Measurements from ENCODE around the gene PLEKHA5.
A peak's percentile ranks its signal among the peaks of the same experiment; 100 is the strongest.

PLEKHA5 gene

DNA sequence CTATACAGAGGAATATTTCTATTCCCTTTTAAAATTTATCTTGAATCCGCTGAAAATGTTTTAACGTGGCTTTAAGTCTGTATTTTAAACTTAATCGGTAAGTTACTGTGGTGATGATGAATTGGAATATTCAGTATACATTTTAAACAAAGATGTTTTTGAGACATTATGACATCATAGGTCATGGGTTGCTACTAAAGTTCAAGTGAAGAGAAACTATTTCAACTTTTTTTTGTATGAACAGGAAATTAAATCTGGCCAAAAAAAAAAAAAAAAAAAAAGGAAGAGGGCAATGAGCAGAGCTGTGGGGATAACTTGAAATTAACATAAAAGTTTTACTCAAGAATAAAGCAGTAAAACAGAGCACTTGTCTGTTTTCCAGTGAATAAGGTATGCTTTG lies 109.0 kb downstream of the PLEKHA5 start:
- no peak overlapping the region for H3K4me3 ChIP-seq (ENCODE audit: low read length)
- TF ChIP-seq, protein P1, sequence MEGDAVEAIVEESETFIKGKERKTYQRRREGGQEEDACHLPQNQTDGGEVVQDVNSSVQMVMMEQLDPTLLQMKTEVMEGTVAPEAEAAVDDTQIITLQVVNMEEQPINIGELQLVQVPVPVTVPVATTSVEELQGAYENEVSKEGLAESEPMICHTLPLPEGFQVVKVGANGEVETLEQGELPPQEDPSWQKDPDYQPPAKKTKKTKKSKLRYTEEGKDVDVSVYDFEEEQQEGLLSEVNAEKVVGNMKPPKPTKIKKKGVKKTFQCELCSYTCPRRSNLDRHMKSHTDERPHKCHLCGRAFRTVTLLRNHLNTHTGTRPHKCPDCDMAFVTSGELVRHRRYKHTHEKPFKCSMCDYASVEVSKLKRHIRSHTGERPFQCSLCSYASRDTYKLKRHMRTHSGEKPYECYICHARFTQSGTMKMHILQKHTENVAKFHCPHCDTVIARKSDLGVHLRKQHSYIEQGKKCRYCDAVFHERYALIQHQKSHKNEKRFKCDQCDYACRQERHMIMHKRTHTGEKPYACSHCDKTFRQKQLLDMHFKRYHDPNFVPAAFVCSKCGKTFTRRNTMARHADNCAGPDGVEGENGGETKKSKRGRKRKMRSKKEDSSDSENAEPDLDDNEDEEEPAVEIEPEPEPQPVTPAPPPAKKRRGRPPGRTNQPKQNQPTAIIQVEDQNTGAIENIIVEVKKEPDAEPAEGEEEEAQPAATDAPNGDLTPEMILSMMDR (conservative IDR thresholded peaks at IDR 0.05; ENCODE audit: low read length): no peak

DNA sequence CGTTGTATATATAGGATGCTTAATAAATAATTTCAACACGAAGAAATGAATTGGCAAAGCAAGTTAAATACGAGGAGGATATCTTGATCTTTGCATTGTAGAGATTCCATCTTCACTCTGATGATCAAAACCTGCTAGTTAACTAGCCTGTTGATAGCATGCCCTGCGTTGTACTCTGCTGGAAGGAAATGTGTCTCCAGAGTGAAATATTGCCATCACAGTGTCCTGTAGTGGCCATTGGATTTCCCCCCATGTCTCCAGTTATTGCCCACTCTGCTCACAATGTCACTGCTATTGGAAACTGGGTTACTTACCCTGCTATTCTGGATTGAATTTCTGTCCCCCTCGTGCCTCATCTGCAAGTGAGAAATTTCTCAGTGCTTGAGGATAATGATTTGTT lies 109.6 kb downstream of the PLEKHA5 start:
- DNase-seq (ENCODE audit: low read depth): no peak
- TF ChIP-seq, protein P1 (conservative IDR thresholded peaks at IDR 0.05; ENCODE audit: low read length): no peak
- no peak overlapping the region for H3K4me3 ChIP-seq (ENCODE audit: low read length)

More for the DNA sequence above, 109.0 kb downstream of the PLEKHA5 start:
- DNase-seq (ENCODE audit: low read depth): no peak

DNA sequence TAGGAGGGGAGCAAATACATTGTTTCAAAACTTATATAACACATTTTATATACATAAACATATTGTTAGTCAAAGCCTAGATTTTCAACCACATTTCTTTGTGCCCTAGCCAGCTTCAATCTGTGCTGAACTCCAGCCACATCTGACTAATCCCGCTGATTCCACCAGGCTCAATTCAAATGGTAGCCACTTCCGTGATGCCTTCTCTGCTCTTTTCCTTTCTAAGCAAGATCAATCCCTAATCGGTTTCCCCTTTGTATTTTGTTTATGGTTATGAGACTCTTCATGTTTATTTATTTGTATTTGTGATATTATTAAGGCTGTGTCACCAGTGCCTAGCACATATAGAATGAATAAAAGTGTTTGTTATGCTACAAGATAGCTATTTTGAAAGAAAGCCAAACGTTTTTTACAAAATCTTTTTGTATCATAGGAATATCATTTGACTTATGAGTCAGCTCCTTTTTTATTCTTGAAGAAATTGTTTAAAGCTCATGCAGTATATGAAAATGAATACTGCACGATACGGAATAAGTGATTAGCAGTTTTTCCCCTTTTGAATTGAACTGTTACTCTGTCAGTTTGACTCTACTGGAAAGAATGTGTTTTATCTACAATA lies 110.2 kb downstream of the PLEKHA5 start:
- no peak overlapping the region for H3K4me3 ChIP-seq (ENCODE audit: low read length)
- TF ChIP-seq, protein P1 (conservative IDR thresholded peaks at IDR 0.05; ENCODE audit: low read length): no peak
- peak; percentile 50 for DNase-seq (ENCODE audit: low read depth)

DNA sequence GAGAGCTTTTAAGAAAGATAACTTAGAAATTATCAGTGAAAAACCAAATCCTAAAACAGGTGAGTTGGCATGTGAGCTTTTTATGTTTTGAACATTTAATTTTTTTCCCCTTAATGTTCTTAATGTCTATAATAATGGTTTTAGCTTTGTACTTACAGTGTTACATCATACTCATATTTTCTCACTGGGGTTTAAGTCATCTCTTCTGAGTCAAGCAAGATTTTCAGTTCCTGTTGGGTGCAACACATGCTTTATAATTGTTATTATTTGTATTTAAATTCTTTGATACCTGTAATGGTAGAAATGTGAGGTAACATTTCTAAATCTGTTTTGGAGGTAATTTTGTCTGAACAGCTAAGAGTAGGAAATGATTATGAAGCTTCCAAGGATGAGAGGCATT lies 113.0 kb downstream of the PLEKHA5 start:
- no peak for DNase-seq (ENCODE audit: low read depth)
- H3K4me3 ChIP-seq (ENCODE audit: low read length): no peak overlapping the region
- TF ChIP-seq, protein P1 (conservative IDR thresholded peaks at IDR 0.05; ENCODE audit: low read length): no peak

DNA sequence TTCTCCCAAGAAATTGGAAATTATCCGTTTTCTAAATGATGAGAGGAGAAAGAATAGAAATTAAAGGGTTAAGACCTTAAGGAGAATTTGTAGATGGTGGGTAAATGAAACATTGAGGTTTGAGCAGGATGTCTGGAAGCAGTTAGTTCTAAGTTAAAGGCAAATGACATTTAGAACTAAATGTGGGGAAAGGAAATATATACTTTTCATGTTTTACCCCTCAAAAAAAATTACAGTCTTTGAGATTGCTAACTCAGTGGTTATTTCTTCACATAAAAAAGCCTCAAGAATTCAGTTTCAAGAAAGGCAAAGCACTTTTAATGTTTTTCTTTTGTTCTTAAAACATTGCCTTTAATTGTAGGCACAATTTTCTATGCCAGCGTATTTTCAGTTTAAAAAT lies 114.0 kb downstream of the PLEKHA5 start:
- DNase-seq (ENCODE audit: low read depth): peak; percentile 17
- no peak overlapping the region for H3K4me3 ChIP-seq (ENCODE audit: low read length)
- TF ChIP-seq, protein P1 (conservative IDR thresholded peaks at IDR 0.05; ENCODE audit: low read length): no peak

DNA sequence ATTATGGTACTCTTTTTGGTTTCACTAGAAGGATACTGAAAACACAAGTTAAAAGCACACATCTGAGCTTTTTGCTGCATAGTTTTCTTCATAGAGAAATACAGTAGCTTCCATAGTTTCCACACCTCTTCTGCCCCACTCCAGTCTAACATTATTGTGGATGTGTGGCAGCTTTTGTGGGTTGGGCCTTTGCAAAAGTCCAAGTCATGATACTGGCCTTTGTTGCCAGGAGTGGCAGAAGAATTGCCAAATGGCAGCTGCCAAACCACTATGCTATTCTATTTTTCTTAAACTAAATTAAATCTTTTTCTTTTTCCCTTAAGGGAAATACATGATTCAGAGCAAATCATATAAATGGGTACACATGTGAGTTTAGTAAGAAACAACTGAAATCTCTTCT lies 114.8 kb downstream of the PLEKHA5 start:
- no peak overlapping the region for H3K4me3 ChIP-seq (ENCODE audit: low read length)
- TF ChIP-seq, protein P1 (conservative IDR thresholded peaks at IDR 0.05; ENCODE audit: low read length): no peak
- peak; percentile 69 for DNase-seq (ENCODE audit: low read depth)

DNA sequence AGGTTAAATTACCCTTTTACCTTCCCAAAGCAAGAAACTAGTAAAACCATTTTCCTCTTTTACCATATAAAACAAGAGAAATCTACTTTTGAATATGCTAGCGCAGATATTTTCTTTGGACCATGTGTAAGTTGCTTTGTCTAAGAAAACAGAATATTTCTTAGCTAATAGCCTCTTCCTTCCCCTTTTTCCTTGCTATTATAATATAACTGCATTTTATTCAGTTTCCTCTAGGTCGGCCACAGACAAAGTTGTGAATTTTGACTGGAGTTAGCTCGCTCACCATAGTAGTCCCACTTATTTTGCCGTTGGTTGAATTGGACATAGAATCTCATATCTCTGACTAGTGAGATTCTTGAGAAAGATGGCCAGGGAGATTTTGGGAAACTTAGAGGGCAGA lies 115.6 kb downstream of the PLEKHA5 start:
- no peak for DNase-seq (ENCODE audit: low read depth)
- H3K4me3 ChIP-seq (ENCODE audit: low read length): no peak overlapping the region
- TF ChIP-seq, protein P1 (conservative IDR thresholded peaks at IDR 0.05; ENCODE audit: low read length): no peak

Data from AG10803 (cell line).